Activated T-helper 1 cell treated with anti-CD3 and anti-CD28 coated beads, Interleukin-12 subunit alpha, Interleukin-12 subunit beta, Interleukin-2, Interleukin-4 antibody, amounts not matched to agents 30 ng/mL and 10 ng/mL and 1 ng/mL, durations not matched to agents 14 hours and 24 hours and 36 hours (primary cell): ENCODE measurements around the gene MTHFS. TPM values are rescaled to one million over a fixed set of nuclear protein-coding genes. Genes with fewer than 3 reads are reported as not detected.
A peak's percentile ranks its signal among the peaks of the same experiment; 100 is the strongest.
"Not testable (repeated sequence)": the region's sequence is repeated elsewhere in the genome, so short reads cannot be mapped to it uniquely, and the experiment has no call there.

Experiments used
- DNase-seq: peaks from one replicate; pipeline ENCODE4 v3.0.0; 2021; ENCODE audit warnings: low spot score
- H3K27ac Mint-ChIP-seq: one replicate; pipeline ENCODE4 v1.8.0; 2021; ENCODE audit warnings: mild to moderate bottlenecking, mixed read lengths
- H3K27me3 Mint-ChIP-seq: one replicate; pipeline ENCODE4 v1.8.0; 2022; ENCODE audit warnings: mild to moderate bottlenecking, moderate library complexity, mixed read lengths; ENCODE audit not compliant: insufficient read depth
- H3K36me3 Mint-ChIP-seq: one replicate; pipeline ENCODE4 v1.8.0; 2021; ENCODE audit warnings: low read depth, mixed read lengths
- H3K4me1 Mint-ChIP-seq: one replicate; pipeline ENCODE4 v1.8.0; 2021; ENCODE audit warnings: low read depth, mixed read lengths
- H3K4me3 Mint-ChIP-seq: one replicate; pipeline ENCODE4 v1.8.0; 2021; ENCODE audit warnings: mild to moderate bottlenecking, moderate library complexity, mixed read lengths
- H3K9me3 Mint-ChIP-seq: one replicate; pipeline ENCODE4 v1.8.0; 2021; ENCODE audit warnings: mixed read lengths
- intact Hi-C: fragments of 100-400 bp; cut with micrococcal nuclease; formaldehyde crosslinking; loops from one replicate; pipeline ENCODE4 v1.15.1; 2024
- total RNA-seq: library from RNA; stranded (reverse); gene quantifications from 2 replicates; pipeline ENCODE4 v1.2.3, GENCODE V29; 2022

MTHFS gene
- total RNA-seq: 32.2 and 34.0 TPM in 2 replicates

GRCh38 chr15:79896634-79897379, at the start of gene MTHFS:
MTHFS (minus strand) TSS chr15:79897014; CDS start chr15:79896988, 26 bp downstream.
- Mint-ChIP-seq H3K4me3 (peak within 1 kb of the TSS; percentile 97), H3K36me3 (peaks cover 18% of the 10 kb centered on the region), H3K4me1 (peaks cover 44% of the 10 kb centered on the region), H3K27me3 (no peaks in the 10 kb centered on the region), H3K9me3 (no peaks in the 10 kb centered on the region), H3K27ac (peak within 1 kb of the TSS; percentile 96)
- intact Hi-C loops: loop anchor here (1.0 to 2.0 kb wide), 8 partner anchors 25 to 586 kb away; partner anchors contain the start of genes BCL2A1, FAH and TMED3
- peak; percentile 75 for DNase-seq

GRCh38 chr15:79944622-79945021, 47.8 kb upstream of the MTHFS start:
- Mint-ChIP-seq H3K27me3 (peaks cover 6% of the 10 kb centered on the region), H3K4me1 (peaks cover 33% of the 10 kb centered on the region), H3K9me3 (no peaks in the 10 kb centered on the region), H3K4me3 (no peak overlapping the region), H3K36me3 (no peaks in the 10 kb centered on the region), H3K27ac (no peak overlapping the region)
- intact Hi-C loops: no loop called here
- DNase-seq: no peak

DNA sequence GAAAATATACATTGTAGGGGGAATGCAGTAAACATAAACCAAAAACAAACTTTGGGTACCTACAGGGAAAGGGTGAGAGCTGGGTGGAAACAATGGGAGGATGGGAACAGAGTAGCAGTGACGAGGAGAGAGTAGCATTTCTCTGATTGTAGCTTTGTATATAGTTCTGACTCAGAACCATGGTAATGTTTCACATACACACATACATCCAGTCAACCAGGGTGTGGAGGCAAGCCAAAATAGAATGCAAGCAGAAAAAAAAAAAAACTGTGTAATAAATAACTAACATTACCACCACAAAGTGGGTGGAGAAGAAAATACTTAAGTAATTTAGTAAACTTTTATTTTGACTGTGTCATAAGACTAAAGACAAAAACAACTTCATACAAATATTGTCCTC, 47.0 kb upstream of the MTHFS start:
- no peak overlapping the region for H3K27ac Mint-ChIP-seq
- peaks cover 33% of the 10 kb centered on the region for H3K4me1 Mint-ChIP-seq
- peaks cover 10% of the 10 kb centered on the region for H3K27me3 Mint-ChIP-seq
- no peaks in the 10 kb centered on the region for H3K36me3 Mint-ChIP-seq
- DNase-seq: no peak
- no peaks in the 10 kb centered on the region for H3K9me3 Mint-ChIP-seq
- H3K4me3 Mint-ChIP-seq: no peak overlapping the region
- intact Hi-C loops: loop anchor here (1.0 to 2.0 kb wide), 2 partner anchors 19 to 23 kb away; no protein-coding TSS in a partner anchor

GRCh38 chr15:79942741-79943481, 46.1 kb upstream of the MTHFS start:
- no peak overlapping the region for H3K4me3 Mint-ChIP-seq
- H3K27me3 Mint-ChIP-seq: peaks cover 12% of the 10 kb centered on the region
- no peaks in the 10 kb centered on the region for H3K36me3 Mint-ChIP-seq
- H3K27ac Mint-ChIP-seq: no peak overlapping the region
- peaks cover 25% of the 10 kb centered on the region for H3K4me1 Mint-ChIP-seq
- DNase-seq: no peak
- intact Hi-C loops: loop anchor here (1.0 to 2.0 kb wide), 2 partner anchors 18 to 24 kb away; no protein-coding TSS in a partner anchor
- no peaks in the 10 kb centered on the region for H3K9me3 Mint-ChIP-seq

DNA sequence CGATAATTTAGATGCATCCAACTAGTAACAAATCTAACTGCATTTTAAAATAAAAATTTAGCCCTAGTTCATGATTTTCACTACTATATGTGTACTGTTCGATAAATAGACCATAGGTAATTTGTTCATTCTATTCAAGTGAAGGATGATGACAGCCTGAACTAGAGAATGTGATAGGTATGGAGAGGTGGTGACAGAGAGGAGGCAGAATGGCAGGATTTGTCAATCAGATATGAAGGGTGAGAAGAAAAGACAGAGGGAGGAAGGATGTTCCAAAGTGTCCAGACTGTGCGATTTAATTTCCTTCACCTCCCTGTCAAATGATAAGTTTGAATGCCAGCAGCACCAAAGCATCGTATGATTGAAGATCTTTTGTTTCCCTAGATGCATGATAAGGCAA, 42.6 kb upstream of the MTHFS start:
- Mint-ChIP-seq H3K27me3 (peaks cover 10% of the 10 kb centered on the region), H3K4me3 (no peak overlapping the region), H3K27ac (no peak overlapping the region), H3K9me3 (no peaks in the 10 kb centered on the region), H3K36me3 (no peaks in the 10 kb centered on the region), H3K4me1 (peaks cover 21% of the 10 kb centered on the region)
- DNase-seq: no peak
- intact Hi-C loops: no loop called here

DNA sequence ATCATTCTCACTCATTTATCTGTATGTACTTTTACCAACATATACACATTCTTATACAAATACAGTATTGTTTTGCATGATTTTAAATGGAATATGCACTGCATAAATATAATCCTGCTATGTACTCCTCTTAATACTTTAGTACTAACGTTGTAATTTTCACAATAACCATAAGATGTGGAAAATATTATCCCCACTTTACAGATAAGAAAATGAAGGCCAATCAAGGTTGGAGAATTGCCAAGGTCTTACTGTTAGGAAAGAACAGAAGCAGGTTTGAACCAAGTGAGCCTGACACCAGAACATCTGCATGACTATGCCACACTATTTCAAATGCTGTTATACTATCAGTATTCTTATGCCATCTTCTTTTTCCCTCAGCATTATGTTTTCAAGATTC, 41.3 kb upstream of the MTHFS start:
- no peak for DNase-seq
- Mint-ChIP-seq H3K27ac (no peak overlapping the region), H3K4me1 (peaks cover 18% of the 10 kb centered on the region), H3K9me3 (no peaks in the 10 kb centered on the region), H3K36me3 (no peaks in the 10 kb centered on the region), H3K4me3 (no peak overlapping the region), H3K27me3 (peaks cover 10% of the 10 kb centered on the region)
- intact Hi-C loops: no loop called here

GRCh38 chr15:79935556-79936201, 38.9 kb upstream of the MTHFS start:
- H3K27ac Mint-ChIP-seq, H3K4me3 Mint-ChIP-seq, H3K36me3 Mint-ChIP-seq, intact Hi-C loops, H3K9me3 Mint-ChIP-seq, DNase-seq: not testable (repeated sequence)
- Mint-ChIP-seq H3K27me3 (peaks cover 10% of the 10 kb centered on the region), H3K4me1 (peaks cover 14% of the 10 kb centered on the region)

GRCh38 chr15:79933231-79933630, 36.4 kb upstream of the MTHFS start:
- H3K36me3 Mint-ChIP-seq: no peaks in the 10 kb centered on the region
- DNase-seq: no peak
- peaks cover 14% of the 10 kb centered on the region for H3K4me1 Mint-ChIP-seq
- no peaks in the 10 kb centered on the region for H3K9me3 Mint-ChIP-seq
- no peak overlapping the region for H3K27ac Mint-ChIP-seq
- peaks cover 5% of the 10 kb centered on the region for H3K27me3 Mint-ChIP-seq
- intact Hi-C loops: no loop called here
- no peak overlapping the region for H3K4me3 Mint-ChIP-seq

- DNase-seq: no peak
- Mint-ChIP-seq H3K36me3 (no peaks in the 10 kb centered on the region), H3K4me3 (no peak overlapping the region), H3K27ac (no peak overlapping the region), H3K27me3 (peaks cover 5% of the 10 kb centered on the region), H3K9me3 (no peaks in the 10 kb centered on the region), H3K4me1 (peaks cover 14% of the 10 kb centered on the region)
- intact Hi-C loops: no loop called here
These were observed 35.6 kb upstream of the MTHFS start for GRCh38 chr15:79932447-79932846.

DNA sequence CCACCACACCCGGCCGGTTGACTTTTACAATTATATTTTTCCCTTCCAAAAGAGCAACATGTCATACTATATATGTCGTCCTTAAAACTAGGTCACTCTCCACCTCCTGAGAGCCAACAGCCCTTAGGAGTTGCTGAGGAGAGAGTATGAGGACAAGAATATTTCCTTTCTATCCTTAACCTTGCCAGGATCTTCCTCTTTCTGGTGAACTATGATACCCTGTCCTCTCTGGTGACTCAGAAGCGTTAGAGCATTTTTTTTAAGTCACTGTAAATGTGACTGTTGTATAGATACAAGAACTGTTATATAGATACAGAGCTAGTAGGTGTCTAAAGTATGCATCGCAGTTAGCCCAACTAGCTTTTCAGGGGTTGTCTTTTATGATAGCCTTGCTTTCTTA, 33.7 kb upstream of the MTHFS start:
- DNase-seq: no peak
- Mint-ChIP-seq H3K4me3 (no peak overlapping the region), H3K9me3 (peaks cover 4% of the 10 kb centered on the region), H3K27ac (no peak overlapping the region), H3K4me1 (peaks cover 14% of the 10 kb centered on the region), H3K27me3 (peaks cover 5% of the 10 kb centered on the region), H3K36me3 (no peaks in the 10 kb centered on the region)
- intact Hi-C loops: no loop called here

GRCh38 chr15:79929412-79929811, 32.6 kb upstream of the MTHFS start:
- Mint-ChIP-seq H3K4me1 (peaks cover 14% of the 10 kb centered on the region), H3K9me3 (peaks cover 4% of the 10 kb centered on the region), H3K36me3 (no peaks in the 10 kb centered on the region), H3K27ac (no peak overlapping the region), H3K4me3 (no peak overlapping the region), H3K27me3 (peaks cover 5% of the 10 kb centered on the region)
- intact Hi-C loops: no loop called here
- no peak for DNase-seq

DNA sequence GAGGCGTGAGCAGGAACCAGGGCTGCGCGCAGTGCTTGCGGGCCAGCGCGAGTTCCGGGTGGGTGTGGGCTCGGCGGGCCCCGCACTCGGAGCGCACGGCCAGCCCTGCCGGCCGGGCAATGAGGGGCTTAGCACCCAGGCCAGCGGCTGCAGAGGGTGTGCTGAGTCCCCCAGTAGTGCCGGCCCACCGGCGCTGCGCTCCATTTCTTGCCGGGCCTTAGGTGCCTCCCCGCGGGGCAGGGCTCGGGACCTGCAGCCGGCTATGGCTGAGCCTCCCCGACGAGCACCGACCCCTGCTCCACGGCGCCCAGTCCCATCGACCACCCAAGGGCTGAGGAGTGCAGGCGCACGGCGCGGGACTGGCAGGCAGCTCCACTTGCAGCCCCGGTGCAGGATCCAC, 29.3 kb upstream of the MTHFS start:
- Mint-ChIP-seq H3K9me3 (peaks cover 20% of the 10 kb centered on the region), H3K36me3 (peaks cover 20% of the 10 kb centered on the region), H3K4me1 (peaks cover 16% of the 10 kb centered on the region)
- H3K4me3 Mint-ChIP-seq, H3K27me3 Mint-ChIP-seq, intact Hi-C loops, DNase-seq, H3K27ac Mint-ChIP-seq: not testable (repeated sequence)

- H3K9me3 Mint-ChIP-seq: peaks cover 24% of the 10 kb centered on the region
- H3K4me3 Mint-ChIP-seq: peak overlapping the region; percentile 92
- peaks cover 16% of the 10 kb centered on the region for H3K4me1 Mint-ChIP-seq
- H3K27me3 Mint-ChIP-seq: peaks cover 3% of the 10 kb centered on the region
- peak overlapping the region; percentile 29 for H3K27ac Mint-ChIP-seq
- H3K36me3 Mint-ChIP-seq: peaks cover 34% of the 10 kb centered on the region
- intact Hi-C loops: loop anchor here (2.0 kb wide), 1 partner anchor 18 kb away; no protein-coding TSS in a partner anchor
- DNase-seq: no peak
These were observed 27.6 kb upstream of the MTHFS start for GRCh38 chr15:79924379-79924778.
